ENCODE results near the gene LEMD3. TPM values are rescaled to one million over a fixed set of nuclear protein-coding genes. Genes with fewer than 3 reads are reported as not detected.

The LEMD3 gene
- total RNA-seq (ENCODE audit: unreplicated experiment), result 25.4 TPM
- long read RNA-seq, result 0 reads

- no peak for TF ChIP-seq CTCF (IDR thresholded peaks at IDR 0.05; ENCODE audit: partially characterized antibody, unreplicated experiment)
- Mint-ChIP-seq H3K4me3 (ENCODE audit: unreplicated experiment) (peak within 1 kb of the TSS; percentile 93), H3K27ac (ENCODE audit: unreplicated experiment) (peak within 1 kb of the TSS; percentile 97), H3K9me3 (ENCODE audit: unreplicated experiment) (no peaks in the 10 kb centered on the region), H3K36me3 (ENCODE audit: unreplicated experiment) (no peaks in the 10 kb centered on the region), H3K4me1 (ENCODE audit: low read depth, unreplicated experiment) (peaks cover 11% of the 10 kb centered on the region), H3K27me3 (ENCODE audit: unreplicated experiment) (peaks cover 4% of the 10 kb centered on the region)
- DNase-seq, result peak; percentile 91
Observed at GRCh38 chr12:65169320-65170208, at the start of gene LEMD3. LEMD3 (plus strand) TSS chr12:65169583; CDS start chr12:65169597, 14 bp downstream.

- TF ChIP-seq CTCF (IDR thresholded peaks at IDR 0.05; ENCODE audit: partially characterized antibody, unreplicated experiment), result peak; percentile 79
- H3K36me3 Mint-ChIP-seq (ENCODE audit: unreplicated experiment), result no peaks in the 10 kb centered on the region
- H3K4me3 Mint-ChIP-seq (ENCODE audit: unreplicated experiment), result peak within 1 kb of the TSS; percentile 79
- H3K9me3 Mint-ChIP-seq (ENCODE audit: unreplicated experiment), result peaks cover 5% of the 10 kb centered on the region
- DNase-seq, result peak; percentile 54
- H3K27ac Mint-ChIP-seq (ENCODE audit: unreplicated experiment), result no peak within 1 kb of the TSS
- H3K27me3 Mint-ChIP-seq (ENCODE audit: unreplicated experiment), result peaks cover 10% of the 10 kb centered on the region
- peaks cover 11% of the 10 kb centered on the region for H3K4me1 Mint-ChIP-seq (ENCODE audit: low read depth, unreplicated experiment)
Observed at GRCh38 chr12:65121049-65121955, 48.1 kb upstream of the LEMD3 start, which contains the start of gene WIF1. WIF1 (minus strand) TSS chr12:65121305; CDS start chr12:65121191, 114 bp downstream.

GRCh38 chr12:65121956-65122469 is 47.4 kb upstream of the LEMD3 start:
- no peaks in the 10 kb centered on the region for H3K36me3 Mint-ChIP-seq (ENCODE audit: unreplicated experiment)
- no peak for DNase-seq
- H3K9me3 Mint-ChIP-seq (ENCODE audit: unreplicated experiment), result peaks cover 5% of the 10 kb centered on the region
- no peak overlapping the region for H3K27ac Mint-ChIP-seq (ENCODE audit: unreplicated experiment)
- no peak for TF ChIP-seq CTCF (IDR thresholded peaks at IDR 0.05; ENCODE audit: partially characterized antibody, unreplicated experiment)
- peak overlapping the region; percentile 79 for H3K4me3 Mint-ChIP-seq (ENCODE audit: unreplicated experiment)
- peaks cover 11% of the 10 kb centered on the region for H3K4me1 Mint-ChIP-seq (ENCODE audit: low read depth, unreplicated experiment)
- peaks cover 10% of the 10 kb centered on the region for H3K27me3 Mint-ChIP-seq (ENCODE audit: unreplicated experiment)

GRCh38 chr12:65122703-65123102 is 46.7 kb upstream of the LEMD3 start:
- peak overlapping the region; percentile 12 for H3K4me3 Mint-ChIP-seq (ENCODE audit: unreplicated experiment)
- peaks cover 8% of the 10 kb centered on the region for H3K4me1 Mint-ChIP-seq (ENCODE audit: low read depth, unreplicated experiment)
- H3K27ac Mint-ChIP-seq (ENCODE audit: unreplicated experiment), result peak overlapping the region; percentile 36
- peaks cover 10% of the 10 kb centered on the region for H3K27me3 Mint-ChIP-seq (ENCODE audit: unreplicated experiment)
- no peak for DNase-seq
- H3K9me3 Mint-ChIP-seq (ENCODE audit: unreplicated experiment), result peaks cover 5% of the 10 kb centered on the region
- no peaks in the 10 kb centered on the region for H3K36me3 Mint-ChIP-seq (ENCODE audit: unreplicated experiment)
- no peak for TF ChIP-seq CTCF (IDR thresholded peaks at IDR 0.05; ENCODE audit: partially characterized antibody, unreplicated experiment)
